NCI-H1417 treated with DMSO at 0.1 percent for 48 hours (cell line): ENCODE data around the gene RNLS.

ENCODE experiments used
- DNase-seq: peaks from one replicate; lab custom pipeline; 2025; lab: John Stamatoyannopoulos, UW

The RNLS gene

GRCh38 chr10:88230251-88230650 lies 352.9 kb downstream of the RNLS start:
- no peak for DNase-seq

- no peak for DNase-seq
These were observed 355.0 kb downstream of the RNLS start for GRCh38 chr10:88228130-88228529.

GRCh38 chr10:88227342-88228018 lies 355.6 kb downstream of the RNLS start:
- no peak for DNase-seq

- no peak for DNase-seq
These were observed 356.2 kb downstream of the RNLS start for GRCh38 chr10:88226891-88227290.

- no peak for DNase-seq
These were observed 357.0 kb downstream of the RNLS start for GRCh38 chr10:88226071-88226659.
